ENCODE results near the gene ABHD10.
"Not testable (repeated sequence)": the region's sequence is repeated elsewhere in the genome, so short reads cannot be mapped to it uniquely, and the experiment has no call there.

The ABHD10 gene

DNA sequence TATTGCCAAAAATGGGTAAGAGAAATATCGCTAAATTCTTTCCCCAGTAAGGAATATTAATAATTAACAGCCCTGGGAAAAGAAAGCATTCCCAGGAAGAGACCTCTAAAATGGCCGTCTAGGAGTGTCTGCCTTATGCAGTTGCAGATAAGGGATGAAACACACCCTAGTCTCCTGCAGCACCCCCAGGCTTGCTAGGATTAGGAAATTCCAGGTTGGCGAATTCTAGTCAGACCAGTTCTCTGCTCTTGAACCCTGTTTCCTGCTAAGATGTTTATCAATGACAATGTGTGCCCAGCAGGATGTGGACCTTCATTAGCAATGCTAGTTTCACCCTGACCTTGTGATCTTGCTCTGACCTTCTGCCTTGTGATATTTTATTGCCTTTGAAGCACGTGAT is 58.4 kb downstream of the ABHD10 start:
- DNase-seq, result not testable (repeated sequence)

GRCh38 chr3:112038863-112039262 is 60.0 kb downstream of the ABHD10 start:
- DNase-seq, result no peak

- no peak for DNase-seq
These were observed 62.5 kb downstream of the ABHD10 start for GRCh38 chr3:112041321-112041720.

GRCh38 chr3:112042842-112043280 is 64.0 kb downstream of the ABHD10 start:
- DNase-seq, result peak; percentile 99

Data from NCI-H748 treated with DMSO at 0.1 percent for 48 hours (cell line).